NCI-H2107 treated with DMSO at 0.1 percent for 48 hours (cell line): ENCODE data around the gene DCBLD1.
"Not testable (repeated sequence)": the region's sequence is repeated elsewhere in the genome, so short reads cannot be mapped to it uniquely, and the experiment has no call there.

Experiments
- DNase-seq: peaks from one replicate; lab custom pipeline; 2025; ENCODE audit not compliant: unreplicated experiment; lab: John Stamatoyannopoulos, UW

DCBLD1 gene

GRCh38 chr6:117497237-117497636 is 14.8 kb downstream of the DCBLD1 start:
- no peak for DNase-seq

- DNase-seq = no peak
Measured at GRCh38 chr6:117498159-117498558, 15.7 kb downstream of the DCBLD1 start.

GRCh38 chr6:117501722-117502121 is 19.2 kb downstream of the DCBLD1 start:
- DNase-seq = no peak

- no peak for DNase-seq
Measured at GRCh38 chr6:117502580-117502979, 20.1 kb downstream of the DCBLD1 start.

GRCh38 chr6:117503211-117503610 is 20.7 kb downstream of the DCBLD1 start:
- DNase-seq = no peak

GRCh38 chr6:117504478-117505144 is 22.1 kb downstream of the DCBLD1 start:
- no peak for DNase-seq

GRCh38 chr6:117505311-117505710 is 22.8 kb downstream of the DCBLD1 start:
- DNase-seq = no peak

- DNase-seq = no peak
Measured at GRCh38 chr6:117506180-117506835, 23.8 kb downstream of the DCBLD1 start.

GRCh38 chr6:117506907-117507306 is 24.4 kb downstream of the DCBLD1 start:
- no peak for DNase-seq

- no peak for DNase-seq
Measured at GRCh38 chr6:117508450-117508971, 26.0 kb downstream of the DCBLD1 start.

- DNase-seq = no peak
Measured at GRCh38 chr6:117509021-117509420, 26.5 kb downstream of the DCBLD1 start.

GRCh38 chr6:117512056-117512828 is 29.8 kb downstream of the DCBLD1 start:
- DNase-seq = no peak

- no peak for DNase-seq
Measured at GRCh38 chr6:117512987-117513573, 30.6 kb downstream of the DCBLD1 start.

- no peak for DNase-seq
Measured at GRCh38 chr6:117513778-117514365, 31.4 kb downstream of the DCBLD1 start.

- DNase-seq = no peak
Measured at GRCh38 chr6:117514655-117515054, 32.2 kb downstream of the DCBLD1 start.

- DNase-seq = no peak
Measured at GRCh38 chr6:117515326-117515725, 32.9 kb downstream of the DCBLD1 start.

GRCh38 chr6:117517995-117518394 is 35.5 kb downstream of the DCBLD1 start:
- not testable (repeated sequence) for DNase-seq

- no peak for DNase-seq
Measured at GRCh38 chr6:117518870-117519269, 36.4 kb downstream of the DCBLD1 start.

- DNase-seq = no peak
Measured at GRCh38 chr6:117520603-117521395, 38.3 kb downstream of the DCBLD1 start.

GRCh38 chr6:117521791-117522502 is 39.5 kb downstream of the DCBLD1 start:
- DNase-seq = no peak
